ENCODE measurements around the gene PPFIBP1.
"Not testable (repeated sequence)": the region's sequence is repeated elsewhere in the genome, so short reads cannot be mapped to it uniquely, and the experiment has no call there.

PPFIBP1 gene

GRCh38 chr12:27588776-27589175 is 64.8 kb downstream of the PPFIBP1 start:
- no peak for TF ChIP-seq CTCF (IDR thresholded peaks at IDR 0.05)
- no peak for TF ChIP-seq ZFX (IDR thresholded peaks at IDR 0.05; ENCODE audit: borderline replicate concordance)
- no peak overlapping the region for H3K27ac ChIP-seq

- TF ChIP-seq ZFX (IDR thresholded peaks at IDR 0.05; ENCODE audit: borderline replicate concordance) (no peak), CTCF (IDR thresholded peaks at IDR 0.05) (no peak)
- no peak overlapping the region for H3K27ac ChIP-seq
Measured at GRCh38 chr12:27589419-27589818, 65.4 kb downstream of the PPFIBP1 start.

- H3K27ac ChIP-seq, result not testable (repeated sequence)
Measured at GRCh38 chr12:27591698-27592097, 67.7 kb downstream of the PPFIBP1 start.

GRCh38 chr12:27592548-27592947 is 68.5 kb downstream of the PPFIBP1 start:
- no peak overlapping the region for H3K27ac ChIP-seq
- TF ChIP-seq CTCF (IDR thresholded peaks at IDR 0.05) (no peak), ZFX (IDR thresholded peaks at IDR 0.05; ENCODE audit: borderline replicate concordance) (no peak)

GRCh38 chr12:27593266-27593665 is 69.3 kb downstream of the PPFIBP1 start:
- H3K27ac ChIP-seq, result no peak overlapping the region
- TF ChIP-seq ZFX (IDR thresholded peaks at IDR 0.05; ENCODE audit: borderline replicate concordance) (no peak), CTCF (IDR thresholded peaks at IDR 0.05) (no peak)

GRCh38 chr12:27595231-27595642 is 71.2 kb downstream of the PPFIBP1 start:
- H3K27ac ChIP-seq, result no peak overlapping the region
- TF ChIP-seq ZFX (IDR thresholded peaks at IDR 0.05; ENCODE audit: borderline replicate concordance) (no peak), CTCF (IDR thresholded peaks at IDR 0.05) (no peak)

DNA sequence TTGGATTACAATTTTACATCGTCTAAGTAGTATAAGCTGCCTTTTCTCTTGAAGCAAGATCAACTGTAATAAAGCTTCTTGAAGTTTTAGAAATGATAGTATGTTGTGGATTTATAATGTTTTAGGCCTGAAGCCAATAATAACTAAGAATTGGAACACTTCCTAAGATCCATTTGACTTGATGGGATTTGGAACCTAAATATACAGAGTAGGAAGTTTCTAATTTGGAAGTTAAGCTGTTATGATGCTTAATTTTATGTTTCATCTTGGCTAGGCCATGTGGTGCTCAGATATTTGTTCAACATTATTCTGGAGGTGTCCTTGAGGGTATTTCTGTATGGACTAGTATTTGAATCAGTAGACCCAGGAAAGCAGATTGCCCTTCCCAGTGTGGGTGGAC is 74.9 kb downstream of the PPFIBP1 start:
- not testable (repeated sequence) for H3K27ac ChIP-seq

- not testable (repeated sequence) for H3K27ac ChIP-seq
Measured at GRCh38 chr12:27601056-27601828, 77.2 kb downstream of the PPFIBP1 start.

GRCh38 chr12:27602516-27602915 is 78.5 kb downstream of the PPFIBP1 start:
- TF ChIP-seq CTCF (IDR thresholded peaks at IDR 0.05) (no peak), ZFX (IDR thresholded peaks at IDR 0.05; ENCODE audit: borderline replicate concordance) (no peak)
- H3K27ac ChIP-seq, result no peak overlapping the region

All from 22Rv1 (cell line).